TTC549 (cell line): ENCODE results near the gene STEAP3.

Experiments used
- FAIRE-seq: peaks from 2 replicates; lab custom pipeline; 2012; peaks lifted over from hg19 to GRCh38; lab: Jason Lieb, UNC

Gene STEAP3

GRCh38 chr2:119198240-119198840, 25.3 kb upstream of the STEAP3 start:
- FAIRE-seq: no peak

DNA sequence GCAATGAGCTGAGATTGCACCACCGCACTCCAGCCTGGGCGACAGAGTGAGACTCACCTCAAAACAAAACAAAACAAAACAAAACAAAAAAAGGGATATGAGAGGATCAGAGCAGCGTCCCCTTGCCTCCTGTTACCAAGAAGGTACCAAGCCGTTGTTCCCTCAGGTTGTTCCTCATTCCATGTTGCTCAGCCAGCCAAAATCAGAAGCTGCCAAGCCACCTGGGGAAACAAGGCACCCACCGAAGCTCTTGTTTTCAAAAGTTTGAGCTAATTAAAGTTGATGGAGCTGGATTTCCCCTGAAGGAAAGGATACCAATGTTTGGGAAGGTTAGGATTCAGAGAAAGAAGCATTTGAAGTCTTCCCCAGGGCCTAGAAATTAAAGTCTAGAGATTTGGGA, 21.8 kb upstream of the STEAP3 start:
- FAIRE-seq: no peak

DNA sequence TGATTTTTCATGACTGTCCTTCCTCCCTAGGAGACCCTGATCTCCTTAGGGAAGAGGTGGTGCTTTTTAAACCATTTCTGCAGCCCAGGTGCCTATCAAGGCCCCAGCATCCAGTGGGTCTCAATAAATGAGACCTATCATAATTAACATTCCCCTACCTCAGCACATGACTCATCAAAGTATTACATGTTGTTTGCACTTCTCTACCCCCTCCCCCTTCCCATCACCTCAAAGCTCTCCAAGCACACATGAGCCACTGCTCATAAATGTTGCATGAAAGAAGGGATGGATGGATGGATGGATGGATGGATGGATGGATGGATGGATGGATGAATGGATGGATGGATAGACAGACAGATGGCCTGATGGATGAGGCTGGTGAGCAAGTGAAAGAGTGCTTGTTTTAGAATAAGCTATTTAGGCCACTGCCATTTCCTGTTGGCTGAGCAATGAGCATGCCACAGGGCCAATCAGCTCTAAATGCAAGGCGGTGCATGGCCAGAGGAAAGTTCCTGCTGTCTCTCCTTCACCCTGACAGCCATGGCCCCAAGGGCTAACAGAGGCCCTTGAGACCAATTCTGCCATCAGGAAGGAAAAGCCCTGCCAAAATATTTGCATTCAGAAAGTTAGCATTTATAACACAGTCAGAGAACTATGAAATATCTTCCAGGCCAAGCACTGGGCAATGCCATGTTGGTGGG, 20.9 kb upstream of the STEAP3 start:
- FAIRE-seq: no peak

DNA sequence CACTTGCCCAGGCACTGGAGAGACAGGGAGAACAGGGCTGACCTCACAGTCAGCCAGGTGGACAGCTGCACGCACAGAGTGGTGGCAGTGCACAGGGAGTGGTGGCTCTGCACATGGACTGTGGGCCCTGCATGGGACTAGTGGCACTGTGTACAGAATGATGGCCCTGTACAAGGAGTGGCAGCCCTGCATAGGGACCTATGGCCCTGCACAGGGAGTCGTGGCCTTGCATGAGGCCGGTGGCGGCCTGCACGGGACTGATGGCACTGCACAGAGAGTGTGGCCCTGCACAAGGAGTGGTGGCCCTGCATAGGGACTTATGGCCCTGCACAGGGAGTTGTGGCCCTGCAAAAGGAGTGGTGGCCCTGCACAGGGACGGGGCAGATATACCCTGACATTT, 19.1 kb upstream of the STEAP3 start:
- no peak for FAIRE-seq

- FAIRE-seq: no peak
Measured at GRCh38 chr2:119205001-119205706, 18.5 kb upstream of the STEAP3 start.

DNA sequence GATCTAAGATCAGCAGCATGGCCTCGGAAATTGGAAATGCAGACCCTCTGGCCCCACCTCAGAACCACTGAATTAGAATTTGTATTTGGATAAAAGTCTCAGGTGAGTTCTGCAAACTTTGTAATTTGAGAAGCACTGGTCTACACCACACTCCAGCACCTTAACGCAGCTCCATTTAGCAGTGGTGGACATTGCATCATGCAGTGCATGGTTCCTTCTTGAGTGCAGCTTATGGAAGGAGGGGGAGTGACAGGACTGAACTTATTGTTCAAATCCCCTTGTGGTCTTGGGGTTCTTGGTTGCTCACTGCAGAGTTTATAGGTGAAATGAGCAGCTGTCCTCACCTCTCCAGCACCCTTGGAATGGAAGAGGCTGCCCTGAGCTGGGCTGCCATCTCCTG, 17.4 kb upstream of the STEAP3 start:
- no peak for FAIRE-seq

GRCh38 chr2:119207447-119207846, 16.2 kb upstream of the STEAP3 start:
- no peak for FAIRE-seq

DNA sequence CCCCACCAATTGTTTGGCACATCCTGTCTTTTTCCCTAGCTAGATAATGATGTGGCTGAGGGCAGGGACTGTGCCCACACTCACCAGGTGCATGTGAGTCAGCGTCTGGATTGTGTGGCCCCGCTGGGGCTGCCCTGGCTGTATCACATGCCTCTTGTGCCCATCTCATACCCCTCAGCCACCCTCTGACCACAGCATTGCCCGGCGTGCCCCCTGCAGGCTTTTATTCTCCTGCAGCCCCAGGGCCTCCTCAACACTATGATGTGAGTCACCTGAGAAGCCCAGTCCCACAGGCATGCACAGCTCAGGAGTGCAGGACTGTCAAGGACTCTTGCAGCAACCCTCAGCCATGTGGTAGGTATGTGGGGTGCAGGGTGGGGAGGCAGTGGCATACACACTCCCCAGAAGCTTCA, 14.8 kb upstream of the STEAP3 start:
- FAIRE-seq: no peak

DNA sequence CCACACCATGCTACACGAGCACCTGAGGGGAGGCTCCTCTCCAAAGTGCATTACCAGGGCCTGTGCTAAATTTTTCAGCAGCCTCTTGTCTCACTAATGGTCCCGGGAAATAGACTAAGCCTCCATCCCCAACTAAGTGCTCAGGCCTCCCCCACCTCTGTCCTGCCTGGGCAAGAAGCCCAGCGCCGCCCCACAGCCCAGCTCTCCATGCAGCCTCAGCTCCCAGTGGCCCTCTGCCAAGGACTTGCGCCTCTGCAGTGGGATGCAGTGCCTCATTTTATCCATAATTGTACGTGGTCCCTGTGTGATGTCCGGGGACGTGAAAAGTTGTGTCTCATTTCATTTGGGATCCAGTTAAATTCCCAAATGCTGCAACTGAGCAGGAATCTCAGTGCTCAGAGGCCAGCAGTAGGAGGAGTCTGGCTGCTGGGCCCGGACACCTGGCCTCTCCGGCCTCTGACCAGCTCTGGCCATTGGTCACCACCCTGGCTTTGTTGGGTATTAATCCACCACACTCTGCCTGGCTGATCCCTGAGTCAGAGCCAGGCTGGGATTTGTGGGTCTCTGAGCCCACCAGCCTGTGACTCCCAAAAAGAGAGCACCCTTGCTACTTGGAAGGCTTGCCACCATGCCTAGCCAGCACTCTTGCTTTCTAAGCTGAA, 11.4 kb upstream of the STEAP3 start:
- no peak for FAIRE-seq

GRCh38 chr2:119214453-119215037, 9.1 kb upstream of the STEAP3 start:
- no peak for FAIRE-seq

DNA sequence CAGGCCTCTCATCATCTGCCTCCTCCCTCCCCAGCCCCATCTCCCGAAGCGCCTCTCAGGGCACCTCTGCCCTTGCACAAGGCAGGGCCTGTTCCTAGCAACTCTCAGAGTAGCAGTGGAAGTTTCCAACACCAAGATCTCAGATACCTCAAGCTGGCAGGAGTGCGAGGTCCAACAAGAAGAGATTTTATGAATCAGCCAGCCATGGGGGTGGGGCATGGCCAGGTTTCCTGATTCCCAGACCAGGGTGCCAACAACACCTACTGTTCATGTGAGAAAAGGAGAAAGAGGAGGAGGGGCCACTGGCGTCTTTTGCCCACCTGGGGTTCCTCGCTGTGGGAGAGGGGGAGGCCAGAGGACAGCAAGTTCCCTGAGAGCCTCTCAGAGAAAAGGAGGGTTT, 6.6 kb upstream of the STEAP3 start:
- FAIRE-seq: no peak

GRCh38 chr2:119218478-119219064, 5.1 kb upstream of the STEAP3 start:
- FAIRE-seq: no peak

- no peak for FAIRE-seq
Measured at GRCh38 chr2:119219873-119220272, 3.8 kb upstream of the STEAP3 start.

GRCh38 chr2:119220720-119221301, 2.8 kb upstream of the STEAP3 start:
- FAIRE-seq: no peak

DNA sequence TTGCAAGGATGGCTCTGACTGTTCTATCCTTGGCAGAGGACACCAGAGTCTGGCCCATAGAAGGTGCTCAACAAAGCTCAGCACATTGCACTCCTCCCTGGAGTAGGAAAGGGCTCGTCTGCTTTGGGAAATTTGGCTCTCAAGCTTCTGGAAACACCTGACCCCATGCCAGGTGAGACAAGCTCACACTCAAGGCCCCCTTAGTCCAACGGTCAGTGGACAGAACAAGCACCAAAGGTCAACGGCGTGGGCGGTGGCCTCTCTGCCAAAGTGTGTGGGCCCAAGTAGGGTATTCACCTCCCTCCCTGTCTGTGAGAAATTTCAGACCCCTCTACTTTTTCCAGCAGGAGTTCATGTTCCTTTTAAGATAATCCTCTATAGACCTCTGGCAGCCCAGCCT, 2.0 kb upstream of the STEAP3 start:
- no peak for FAIRE-seq

GRCh38 chr2:119222213-119222612, 1.4 kb upstream of the STEAP3 start:
- FAIRE-seq: no peak

GRCh38 chr2:119222863-119223520, 642 bp upstream of the STEAP3 start:
- FAIRE-seq: no peak

DNA sequence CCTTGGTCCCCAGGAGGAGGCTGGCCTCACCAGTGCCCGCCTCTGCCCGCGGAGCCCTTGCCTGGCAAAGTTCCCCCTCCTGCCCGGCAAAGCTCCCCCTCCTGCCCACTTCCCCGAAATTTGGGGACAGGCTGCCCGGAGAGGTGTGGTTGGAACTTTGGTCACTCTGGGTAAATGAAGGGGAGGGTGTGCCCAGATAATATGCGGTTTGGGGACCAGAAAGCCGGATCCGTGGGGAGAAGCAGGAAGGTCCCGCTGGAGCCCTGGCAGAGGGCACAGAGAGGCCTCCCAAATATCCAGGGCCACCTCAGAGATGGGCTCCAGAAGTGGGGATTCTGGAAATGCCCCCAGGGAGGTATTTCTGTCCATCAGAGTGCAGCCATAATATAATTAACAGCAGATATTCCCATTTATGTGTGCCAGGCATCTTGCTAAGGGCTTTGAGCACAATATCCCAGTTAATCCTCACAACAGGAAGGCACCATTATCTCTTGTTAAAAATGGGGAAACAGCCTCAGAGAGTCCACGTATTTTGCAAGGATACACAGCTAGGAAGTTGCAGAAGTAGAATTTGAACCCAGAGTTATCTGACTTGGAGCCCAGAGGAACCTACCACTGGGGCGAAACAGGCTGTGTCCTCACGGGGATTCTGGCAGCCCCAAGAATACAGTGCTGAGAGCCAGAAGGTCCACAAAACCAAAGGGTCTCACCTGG, 914 bp downstream of the STEAP3 start:
- no peak for FAIRE-seq

DNA sequence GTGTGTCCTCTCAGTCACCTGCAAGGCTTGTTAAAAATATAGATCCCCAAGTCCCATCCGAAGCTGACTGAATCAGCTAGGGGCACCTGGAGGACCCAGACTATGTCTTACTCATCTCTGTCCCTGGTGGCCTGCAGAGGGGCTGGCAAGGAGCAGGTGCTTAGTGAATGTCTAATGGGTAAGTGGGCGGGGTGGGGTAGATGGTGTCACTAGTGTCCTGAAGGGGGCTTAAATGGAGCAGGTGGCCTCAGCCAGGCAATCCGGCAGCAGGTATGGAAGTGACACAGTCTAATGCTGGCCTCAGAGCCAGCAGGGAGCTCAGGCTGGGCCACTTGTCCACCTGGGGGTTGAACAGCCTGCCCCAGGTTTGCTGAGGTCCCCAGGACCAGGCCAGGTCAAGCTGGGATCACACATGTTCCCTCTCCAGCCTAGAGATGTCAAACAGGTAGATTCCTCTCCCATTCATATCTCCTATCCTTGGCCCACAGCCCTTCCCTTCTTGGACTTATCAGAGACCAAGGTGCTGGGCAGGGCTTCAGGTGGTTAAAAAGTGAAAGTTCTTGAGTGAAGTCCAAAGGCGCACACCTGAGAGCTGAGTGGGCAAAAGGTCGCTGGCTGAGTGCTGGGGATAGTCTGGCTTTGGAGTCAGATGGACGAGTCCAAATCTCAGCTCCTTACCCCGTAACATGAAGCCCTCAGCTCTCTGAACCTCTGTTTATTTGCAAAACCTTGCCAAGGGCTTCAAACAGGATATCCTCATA, 1.7 kb downstream of the STEAP3 start:
- no peak for FAIRE-seq

DNA sequence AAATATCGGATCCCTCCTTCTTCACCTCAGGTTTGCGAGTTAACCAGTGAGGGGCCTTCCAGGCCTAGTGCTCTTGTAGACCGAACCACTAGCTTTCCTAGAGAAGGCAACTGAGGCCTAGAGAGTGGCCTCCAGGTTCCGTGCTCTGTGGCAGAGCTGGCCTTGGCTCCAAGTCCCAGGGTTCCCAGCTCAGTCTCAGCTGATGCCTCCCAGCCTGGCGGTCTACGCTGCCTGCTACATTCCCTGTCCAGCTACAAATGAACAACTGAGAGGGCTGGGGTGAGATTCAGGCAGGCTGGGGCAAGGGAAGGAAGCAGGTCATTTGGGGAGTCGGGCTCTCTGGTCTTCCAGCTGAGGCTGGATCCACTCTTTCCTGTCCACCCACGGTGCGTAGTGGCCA, 2.3 kb downstream of the STEAP3 start:
- no peak for FAIRE-seq
